GM12873 (cell line): ENCODE measurements around the gene PGAM4.

Experiments used
- TF ChIP-seq, protein P1 (sequence below): IDR thresholded peaks from 2 replicates; pipeline ENCODE4 v1.5.1; 2012; ENCODE audit warnings: low read depth, mild to moderate bottlenecking, moderate library complexity, low read length, control low read depth; ENCODE audit not compliant: insufficient read depth; ENCODE audit errors: missing control alignments

The PGAM4 gene

DNA sequence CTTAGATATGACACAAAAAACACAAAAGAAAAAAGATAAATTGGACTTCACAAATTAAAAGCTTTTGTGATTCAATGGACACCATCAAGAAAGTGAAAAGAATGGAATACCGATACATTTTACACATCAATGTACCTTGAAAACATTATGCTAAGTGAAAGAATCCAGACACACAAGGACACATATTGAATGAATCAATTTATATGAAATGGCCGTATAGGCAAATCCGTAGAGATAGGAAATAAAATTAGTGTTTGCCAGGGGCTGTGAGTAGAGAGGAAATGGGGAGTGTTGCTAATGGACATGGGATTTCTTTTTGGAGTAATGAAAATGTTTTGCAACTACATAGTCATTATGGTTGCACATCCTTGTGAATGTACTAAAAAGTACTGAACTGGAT lies 3.1 kb downstream of the PGAM4 start:
- TF ChIP-seq, protein P1, sequence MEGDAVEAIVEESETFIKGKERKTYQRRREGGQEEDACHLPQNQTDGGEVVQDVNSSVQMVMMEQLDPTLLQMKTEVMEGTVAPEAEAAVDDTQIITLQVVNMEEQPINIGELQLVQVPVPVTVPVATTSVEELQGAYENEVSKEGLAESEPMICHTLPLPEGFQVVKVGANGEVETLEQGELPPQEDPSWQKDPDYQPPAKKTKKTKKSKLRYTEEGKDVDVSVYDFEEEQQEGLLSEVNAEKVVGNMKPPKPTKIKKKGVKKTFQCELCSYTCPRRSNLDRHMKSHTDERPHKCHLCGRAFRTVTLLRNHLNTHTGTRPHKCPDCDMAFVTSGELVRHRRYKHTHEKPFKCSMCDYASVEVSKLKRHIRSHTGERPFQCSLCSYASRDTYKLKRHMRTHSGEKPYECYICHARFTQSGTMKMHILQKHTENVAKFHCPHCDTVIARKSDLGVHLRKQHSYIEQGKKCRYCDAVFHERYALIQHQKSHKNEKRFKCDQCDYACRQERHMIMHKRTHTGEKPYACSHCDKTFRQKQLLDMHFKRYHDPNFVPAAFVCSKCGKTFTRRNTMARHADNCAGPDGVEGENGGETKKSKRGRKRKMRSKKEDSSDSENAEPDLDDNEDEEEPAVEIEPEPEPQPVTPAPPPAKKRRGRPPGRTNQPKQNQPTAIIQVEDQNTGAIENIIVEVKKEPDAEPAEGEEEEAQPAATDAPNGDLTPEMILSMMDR: no peak

DNA sequence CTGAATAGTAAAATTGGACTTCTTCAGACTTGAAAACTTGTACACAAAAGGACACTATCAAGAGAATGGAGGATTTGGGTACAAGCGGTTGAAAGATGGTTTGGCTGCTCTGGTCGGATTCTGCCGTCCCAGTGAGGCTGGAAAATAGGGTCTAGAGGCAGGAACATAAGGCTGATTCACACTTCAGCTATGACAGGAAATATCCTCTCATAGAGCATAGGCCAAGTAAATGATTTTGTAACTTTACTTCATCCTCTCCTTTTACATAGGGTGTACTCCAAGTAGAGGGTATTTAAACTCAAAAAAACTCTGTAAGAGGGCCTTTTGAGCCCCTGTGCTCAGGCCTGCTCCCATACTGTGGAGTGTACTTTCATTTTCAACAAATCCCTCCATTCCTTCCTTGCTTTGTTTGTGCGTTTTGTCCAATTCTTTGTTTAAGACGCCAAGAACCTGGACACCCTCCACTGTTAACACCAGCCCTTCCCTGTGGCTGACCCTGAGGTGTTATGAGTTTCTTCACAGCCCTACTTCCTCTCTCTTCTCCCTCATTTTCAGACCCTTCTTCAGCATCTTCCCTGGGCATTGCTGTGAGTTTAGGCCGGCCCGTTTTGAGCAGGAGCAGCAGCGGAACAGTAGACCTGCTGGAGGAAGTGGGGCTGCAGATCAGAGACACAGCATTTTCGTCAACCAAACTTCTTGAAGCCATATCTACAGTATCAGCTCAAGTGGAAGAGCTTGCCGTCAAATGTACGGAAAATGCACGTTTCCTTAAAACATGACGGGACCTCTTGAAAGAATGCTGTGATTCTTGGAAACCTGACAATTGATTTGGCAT lies 7.2 kb downstream of the PGAM4 start:
- TF ChIP-seq, protein P1: no peak

DNA sequence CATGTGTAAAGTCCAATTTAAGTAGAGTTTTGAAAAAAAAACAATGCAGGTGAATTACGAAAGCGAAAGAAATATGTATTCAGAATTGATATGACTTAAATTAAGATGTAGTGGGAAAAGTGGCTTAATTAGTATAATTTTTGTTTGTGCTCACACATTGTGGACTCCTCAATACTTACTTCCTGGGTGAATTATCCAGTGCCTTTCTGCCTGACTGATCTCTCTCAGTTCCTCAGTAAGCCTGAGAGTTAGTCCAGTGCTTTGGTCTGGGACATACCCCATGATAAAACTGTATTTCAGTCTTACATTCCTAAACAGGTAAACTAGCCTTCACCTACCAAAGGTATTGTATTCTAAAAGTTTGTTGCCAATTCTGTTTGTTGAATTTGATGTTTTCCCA lies 8.4 kb downstream of the PGAM4 start:
- TF ChIP-seq, protein P1: no peak

DNA sequence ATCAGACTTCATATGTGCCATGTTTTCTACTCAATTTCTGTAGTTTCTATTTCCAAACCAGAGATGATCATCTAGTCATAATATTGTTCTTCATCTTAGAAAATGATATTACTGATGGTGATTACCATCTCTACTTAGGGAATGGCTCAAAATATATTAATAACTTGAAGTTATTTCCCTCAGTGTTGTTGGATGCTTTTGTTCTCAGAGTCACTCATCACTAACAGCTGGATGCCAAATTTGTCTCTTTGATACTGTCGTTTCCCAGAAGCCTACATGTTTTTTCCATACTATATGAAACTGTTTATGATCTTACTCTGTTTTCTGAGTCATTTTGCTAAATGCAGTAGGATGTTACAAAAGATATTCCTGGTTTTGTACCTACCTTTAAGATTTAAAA lies 8.9 kb downstream of the PGAM4 start:
- TF ChIP-seq, protein P1: no peak

DNA sequence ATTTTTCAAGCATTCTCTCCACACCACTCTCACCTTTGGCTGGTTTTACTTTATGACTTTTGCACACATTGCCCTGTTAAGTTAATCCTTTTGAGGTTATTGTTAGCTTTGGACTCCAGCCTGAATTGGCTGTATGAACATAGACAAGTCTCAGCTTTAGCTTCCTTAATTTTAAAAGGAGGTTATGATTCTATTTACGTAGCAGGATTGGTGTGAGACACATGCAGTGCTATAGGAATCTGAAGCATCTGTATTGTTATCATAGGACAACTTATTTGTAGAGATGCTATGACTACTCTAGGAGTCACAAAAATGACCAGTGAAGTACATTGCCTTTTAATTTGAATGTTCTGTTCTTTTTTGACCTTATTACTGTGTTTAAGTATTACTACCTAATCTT lies 15.7 kb downstream of the PGAM4 start:
- TF ChIP-seq, protein P1: no peak

DNA sequence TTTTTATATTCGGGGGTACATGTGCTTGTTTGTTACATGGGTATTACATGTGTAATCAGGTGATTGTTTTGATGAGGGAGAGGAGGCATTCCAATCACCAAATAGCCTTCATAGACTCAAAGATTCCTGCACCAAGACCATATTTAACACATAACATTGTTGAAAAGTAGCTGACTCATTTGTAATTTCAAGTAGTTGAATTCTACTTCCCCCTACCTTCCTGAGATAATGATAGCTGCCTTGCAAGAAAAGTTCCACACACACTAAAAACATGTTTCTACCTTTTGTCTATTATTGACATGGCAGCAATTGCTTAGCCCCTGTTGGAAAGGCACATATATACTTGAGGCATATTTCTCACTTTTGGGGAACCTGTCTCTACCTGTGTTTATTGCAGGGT lies 16.1 kb downstream of the PGAM4 start:
- TF ChIP-seq, protein P1: no peak

DNA sequence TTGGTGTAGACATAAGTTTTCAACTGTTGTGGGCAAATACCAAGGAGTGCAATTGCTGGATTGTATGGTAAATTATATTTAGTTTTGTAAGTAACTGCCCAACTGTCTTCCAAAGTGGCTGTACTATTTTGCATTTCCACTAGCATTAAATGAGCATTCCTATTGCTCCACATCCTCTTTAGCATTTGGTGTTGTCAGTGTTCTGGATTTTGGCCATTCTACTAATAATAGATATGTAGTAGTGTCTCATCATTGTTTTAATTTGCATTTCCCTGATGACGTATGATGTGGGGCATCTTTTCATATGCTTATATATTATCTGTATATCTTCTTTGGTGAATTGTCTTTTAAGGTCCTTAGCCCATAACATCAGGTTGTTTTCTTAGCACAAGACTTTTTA lies 17.3 kb downstream of the PGAM4 start:
- TF ChIP-seq, protein P1: no peak
